OCI-LY7 (cell line): Measurements from ENCODE around the gene AVPR2.

Experiments
- CTCF ChIP-seq: fragments of 200-600 bp; sonication (generic); conservative IDR thresholded peaks from 2 replicates; pipeline ENCODE4 v1.5.1; 2014; ENCODE audit warnings: mild to moderate bottlenecking, antibody characterized with exemption, low read length, moderate library complexity, mixed read lengths
- EZH2phosphoT487 ChIP-seq: fragments of 200-600 bp; sonication (generic); IDR thresholded peaks from 2 replicates; pipeline ENCODE4 v1.6.1; 2018; ENCODE audit warnings: low read depth, borderline replicate concordance, mild to moderate bottlenecking, mixed run types, antibody characterized with exemption, low read length, moderate library complexity, mixed read lengths

- TF ChIP-seq CTCF (no peak), EZH2phosphoT487 (no peak)
Observed at GRCh38 chrX:153861151-153861550, 43.3 kb upstream of the AVPR2 start.
